CD4-positive, alpha-beta T cell treated with Interleukin-6 at 100 ng/mL for 8 hours (primary cell): ENCODE results near the gene ODAD4.

Source experiments
- DNase-seq: peaks from one replicate; pipeline ENCODE4 v3.0.0-alpha.2; 2020; ENCODE audit warnings: mixed read lengths, low spot score

Gene ODAD4

DNA sequence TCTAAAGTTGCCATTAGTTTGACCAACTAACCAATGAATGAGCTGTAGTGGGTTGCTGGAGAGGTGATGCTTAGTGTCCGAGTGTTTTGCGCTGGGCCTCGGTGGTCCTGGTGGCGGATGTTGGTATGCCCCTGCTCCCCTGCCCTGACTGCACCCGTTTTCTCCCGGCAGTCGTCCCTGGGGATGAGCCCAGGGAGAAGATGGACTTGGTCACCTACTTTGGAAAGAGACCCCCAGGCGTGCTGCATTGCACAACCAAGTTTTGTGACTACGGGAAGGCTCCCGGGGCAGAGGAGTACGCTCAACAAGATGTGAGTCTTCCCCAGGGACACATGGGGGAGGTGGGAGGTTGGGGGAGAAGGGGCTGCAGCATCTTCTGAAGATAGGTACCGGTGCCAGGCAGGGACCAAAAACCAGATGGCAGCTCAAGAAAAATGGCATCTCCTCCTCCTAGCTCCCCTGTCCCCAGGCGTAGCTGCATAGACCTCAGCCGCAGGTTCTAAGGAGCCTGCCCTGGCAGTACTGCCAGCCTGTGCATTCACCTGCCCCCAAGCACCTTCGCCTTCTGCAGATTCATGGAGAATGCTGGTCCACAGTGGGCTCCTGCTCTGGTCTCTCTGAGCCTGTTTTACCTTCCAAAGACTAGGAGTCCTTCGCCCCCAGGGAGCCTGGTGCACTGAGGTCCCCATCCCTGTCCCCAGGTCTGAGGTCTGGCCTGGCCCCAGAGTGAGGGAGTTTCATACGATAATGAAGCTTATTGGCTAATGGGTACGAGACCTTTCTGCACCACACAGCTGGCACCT is 41.5 kb downstream of the ODAD4 start:
- DNase-seq = no peak

DNA sequence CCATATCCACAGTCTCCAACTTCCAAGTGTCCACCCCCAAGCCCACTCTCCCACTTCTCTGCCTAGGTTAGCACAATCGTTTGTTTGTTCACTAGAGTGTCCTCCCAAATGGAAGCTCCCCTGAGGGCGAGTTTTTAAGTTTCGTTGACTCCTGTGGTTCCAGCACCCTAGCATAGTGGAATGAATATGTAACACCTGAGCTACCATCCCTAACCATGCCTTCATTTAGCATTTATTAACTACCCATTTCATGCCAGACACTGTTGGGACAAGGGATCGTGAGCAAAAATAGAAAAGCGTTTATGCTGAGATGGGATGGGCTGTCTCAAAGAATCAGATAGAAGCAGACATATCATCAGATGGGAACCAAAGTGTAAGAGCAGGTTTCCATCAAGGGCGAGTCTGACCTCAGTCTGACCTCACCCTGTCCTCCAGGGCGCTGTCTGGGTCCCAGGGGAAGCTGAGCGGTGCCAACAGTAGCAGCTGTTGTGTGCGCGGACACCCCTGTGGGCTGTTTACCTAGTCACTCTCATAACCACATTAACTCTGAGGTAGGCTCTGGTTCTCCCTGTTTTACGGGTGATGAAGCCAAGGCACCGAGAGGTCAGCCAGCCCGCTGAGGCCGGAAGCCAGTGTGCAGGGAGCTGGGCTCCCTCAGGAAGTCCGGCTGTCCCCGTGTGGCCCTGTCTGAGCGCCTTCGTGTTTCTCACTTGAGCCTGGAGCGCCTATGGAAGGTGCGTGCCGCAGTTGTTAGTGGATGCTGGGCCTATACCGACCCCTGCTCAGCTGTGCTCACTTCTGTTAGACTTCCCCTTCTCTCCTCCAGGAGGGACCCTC is 42.4 kb downstream of the ODAD4 start:
- DNase-seq = no peak

DNA sequence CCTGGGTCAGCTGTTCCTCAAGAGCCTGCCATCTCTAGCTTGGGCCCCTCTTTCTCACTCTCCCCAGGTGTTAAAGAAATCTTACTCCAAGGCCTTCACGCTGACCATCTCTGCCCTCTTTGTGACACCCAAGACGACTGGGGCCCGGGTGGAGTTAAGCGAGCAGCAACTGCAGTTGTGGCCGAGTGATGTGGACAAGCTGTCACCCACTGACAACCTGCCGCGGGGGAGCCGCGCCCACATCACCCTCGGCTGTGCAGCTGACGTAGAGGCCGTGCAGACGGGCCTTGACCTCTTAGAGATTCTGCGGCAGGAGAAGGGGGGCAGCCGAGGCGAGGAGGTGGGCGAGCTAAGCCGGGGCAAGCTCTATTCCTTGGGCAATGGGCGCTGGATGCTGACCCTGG is 43.0 kb downstream of the ODAD4 start:
- no peak for DNase-seq

DNA sequence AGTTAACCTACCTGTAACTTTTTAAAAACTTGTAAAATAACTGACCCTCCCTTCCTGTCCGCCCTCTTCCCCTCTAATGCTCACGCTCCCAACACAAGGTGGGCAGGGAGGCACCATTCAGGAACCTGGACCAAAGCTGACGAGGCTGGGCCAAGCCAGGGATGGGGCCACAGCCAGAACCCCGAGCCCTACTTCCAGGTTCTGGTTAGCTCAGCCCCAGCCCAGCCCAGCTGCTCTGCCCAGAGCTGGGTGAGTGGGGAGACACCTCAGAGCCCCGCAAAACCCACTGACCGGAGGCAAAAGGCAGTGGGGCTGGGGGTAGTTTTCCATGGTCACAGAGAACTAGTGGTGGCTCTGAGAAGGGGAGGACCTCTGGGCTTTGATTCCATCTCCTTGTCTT is 43.6 kb downstream of the ODAD4 start:
- DNase-seq = no peak

DNA sequence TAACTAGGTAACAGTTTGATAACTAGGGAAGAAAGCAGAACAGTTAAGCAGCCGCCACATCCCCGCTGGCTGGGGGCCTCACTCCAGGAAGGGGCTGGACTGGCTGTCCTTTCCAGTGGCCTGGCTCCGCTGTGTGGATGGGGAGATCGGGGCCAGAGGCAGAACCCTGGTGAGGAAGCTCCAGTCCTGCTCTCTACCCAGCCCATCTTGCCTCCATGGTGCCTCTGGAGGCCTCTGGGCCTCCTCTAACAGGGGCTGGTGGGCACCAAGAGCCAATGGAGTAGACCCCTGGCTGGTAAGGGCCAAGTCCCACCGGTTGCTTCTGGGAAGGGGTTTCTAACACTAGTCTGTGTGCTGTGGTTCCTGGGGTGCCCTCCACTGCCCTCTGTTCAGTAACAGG is 44.2 kb downstream of the ODAD4 start:
- DNase-seq = no peak

DNA sequence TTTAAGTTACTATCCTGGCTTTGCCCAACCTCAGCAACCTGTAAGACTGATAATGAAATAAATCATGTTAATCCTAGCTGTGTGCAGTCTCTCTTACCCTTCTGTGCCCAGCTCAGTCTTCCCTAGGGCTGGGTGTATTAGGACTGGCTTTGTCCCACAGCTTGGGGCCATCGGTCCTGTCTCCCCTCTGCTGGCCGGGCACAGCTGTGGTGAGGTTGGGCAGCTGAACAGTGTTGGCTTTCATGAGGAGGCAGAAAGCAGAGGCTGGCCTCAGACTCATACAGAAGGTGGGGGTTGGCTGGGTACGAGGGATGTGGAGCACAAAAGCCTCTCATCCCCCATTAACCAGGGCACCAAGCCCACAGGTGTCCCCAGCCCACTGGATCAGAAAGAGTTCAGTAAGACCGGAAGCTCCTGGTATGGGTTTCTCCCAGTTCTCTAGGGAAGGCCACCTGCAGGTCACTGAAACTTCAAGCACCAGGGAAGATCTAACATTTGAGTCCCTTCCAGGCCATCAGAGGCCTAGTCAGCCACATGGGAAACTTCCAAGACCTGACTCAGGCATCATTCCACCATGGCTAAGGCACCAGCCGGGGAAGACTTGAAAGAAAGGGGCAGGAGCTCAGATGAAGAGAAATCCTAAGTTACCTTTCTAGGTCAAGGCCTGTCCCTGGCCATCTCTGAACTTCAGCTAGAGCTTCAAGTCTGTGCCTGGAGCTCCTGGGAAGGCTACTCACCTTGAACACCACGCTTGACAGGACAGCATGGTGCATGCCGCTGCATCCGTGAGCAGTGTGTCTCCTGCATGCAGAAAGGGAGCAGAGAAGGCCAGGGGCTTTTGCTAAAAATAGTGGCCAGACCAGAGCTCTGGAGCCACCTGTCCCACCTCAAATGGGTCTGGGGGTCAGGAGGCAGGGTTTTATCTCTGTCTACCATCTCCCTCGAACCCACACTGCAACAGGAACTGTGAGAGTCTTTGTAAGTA is 45.0 kb downstream of the ODAD4 start:
- no peak for DNase-seq

DNA sequence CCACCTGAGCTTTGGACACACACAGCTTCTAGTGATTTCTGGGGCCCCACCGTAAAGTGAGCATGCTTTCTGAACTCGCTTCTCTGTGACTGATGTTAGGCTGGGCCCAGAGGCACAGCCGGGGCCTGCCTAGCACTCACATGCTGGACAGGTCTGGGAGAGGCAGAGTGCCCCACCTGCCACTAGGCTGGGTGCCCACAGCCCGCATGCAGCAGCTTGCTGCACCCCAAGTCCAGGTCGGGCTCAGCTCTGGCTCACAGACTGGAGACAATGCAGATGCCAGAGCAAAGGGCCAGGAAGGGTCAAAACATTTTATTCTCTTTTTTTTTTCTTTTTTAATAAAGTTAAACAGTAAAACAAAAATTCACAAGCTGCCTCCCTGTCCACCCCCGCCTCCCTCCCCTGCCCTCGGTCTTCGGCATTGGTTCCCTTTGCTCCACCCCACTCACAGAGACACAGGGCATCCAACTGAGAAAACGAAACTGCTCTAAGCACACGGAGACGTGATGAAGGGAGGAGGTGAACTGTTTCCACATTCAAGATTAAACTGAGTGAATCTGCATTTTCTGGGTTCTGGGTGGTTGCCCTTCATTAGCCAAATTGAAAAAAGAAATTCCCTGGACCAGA is 45.8 kb downstream of the ODAD4 start:
- no peak for DNase-seq

DNA sequence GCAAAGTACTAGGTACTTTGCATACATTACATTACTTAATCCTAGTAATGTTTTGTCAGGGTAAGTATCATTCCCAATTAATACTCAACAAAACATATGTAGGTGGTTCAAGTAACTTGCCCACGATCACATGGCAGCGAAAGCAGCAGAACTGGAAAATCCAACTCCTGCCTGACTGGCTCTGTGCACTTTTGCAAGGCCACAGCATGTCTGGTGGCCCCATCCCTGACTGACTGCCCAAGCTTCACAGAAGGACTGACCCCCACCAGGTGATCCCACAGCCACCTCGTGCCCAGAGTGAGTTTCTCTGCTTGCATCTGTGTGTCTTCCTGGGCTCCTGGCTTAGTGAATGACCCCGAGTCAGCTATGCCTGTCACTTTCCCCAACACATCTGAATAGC is 47.6 kb downstream of the ODAD4 start:
- DNase-seq = no peak

DNA sequence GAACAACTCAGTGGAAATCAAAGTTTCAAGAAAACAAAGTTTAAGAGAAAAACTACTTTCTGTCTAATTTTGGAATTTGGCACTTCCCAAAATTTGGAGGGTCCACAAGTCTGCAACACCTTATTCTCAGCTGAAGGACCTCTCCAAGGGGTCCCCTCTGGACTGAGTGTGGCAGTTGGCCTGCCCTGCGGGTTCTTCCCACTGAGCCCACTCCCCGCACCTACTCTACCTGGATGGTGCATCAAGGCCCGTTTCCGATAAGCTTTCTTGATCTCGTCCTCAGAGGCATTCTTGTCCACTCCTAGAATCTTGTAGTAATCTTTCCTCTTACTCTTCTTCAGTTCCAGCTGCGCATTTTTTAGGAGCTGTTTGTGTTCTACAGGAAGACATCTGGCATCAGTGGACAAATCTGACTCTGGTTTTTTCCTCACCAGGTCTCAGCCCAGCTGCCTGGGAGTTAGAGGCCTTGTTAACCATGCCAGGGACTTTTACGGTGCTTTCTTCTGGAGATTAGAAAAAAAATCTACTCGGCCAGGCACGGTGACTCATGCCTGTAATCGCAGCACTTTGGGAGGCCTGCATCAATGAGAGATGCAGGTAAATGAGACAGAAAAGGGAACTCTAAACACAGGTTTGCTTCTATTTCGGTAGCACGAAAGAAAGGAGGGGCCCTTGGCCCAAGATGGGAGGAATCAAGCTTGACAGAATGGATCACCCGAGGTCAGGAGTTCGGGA is 51.8 kb downstream of the ODAD4 start:
- no peak for DNase-seq

DNA sequence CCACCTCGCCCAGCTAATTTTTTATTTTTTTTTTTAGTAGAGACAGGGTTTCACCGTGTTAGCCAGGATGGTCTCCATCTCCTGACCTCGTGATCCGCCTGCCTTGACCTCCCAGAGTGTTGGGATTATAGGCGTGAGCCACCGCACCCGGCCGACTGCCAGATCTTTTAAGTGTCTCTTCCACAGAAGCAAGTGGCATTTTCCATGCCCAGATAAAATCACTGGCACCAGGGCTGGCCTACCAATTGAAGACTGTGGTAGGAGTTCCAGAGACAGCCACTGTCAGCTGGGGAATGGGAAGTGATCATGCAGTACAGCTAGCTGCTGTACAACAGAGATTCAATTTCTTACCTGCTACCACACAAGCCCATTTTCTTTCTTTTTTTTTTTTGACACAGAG is 54.0 kb downstream of the ODAD4 start:
- no peak for DNase-seq

DNA sequence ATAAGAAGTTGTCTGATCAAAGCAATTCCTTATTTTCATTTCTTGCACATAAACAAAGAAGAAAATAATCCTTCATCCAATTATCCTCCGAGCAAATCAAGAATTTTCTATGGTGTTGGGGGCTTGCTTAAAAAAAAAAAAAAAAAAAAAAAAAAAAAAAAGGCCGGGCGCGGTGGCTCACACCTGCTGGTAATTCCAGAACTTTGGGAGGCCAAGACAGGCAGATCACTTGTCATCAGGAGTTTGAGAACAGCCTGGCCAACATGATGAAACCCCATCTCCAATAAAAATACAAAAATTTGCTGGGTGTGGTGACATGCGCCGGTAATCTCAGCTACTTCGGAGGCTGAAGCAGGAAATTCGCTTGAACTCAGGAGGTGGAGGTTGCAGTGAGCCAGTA is 55.5 kb downstream of the ODAD4 start:
- DNase-seq = no peak

DNA sequence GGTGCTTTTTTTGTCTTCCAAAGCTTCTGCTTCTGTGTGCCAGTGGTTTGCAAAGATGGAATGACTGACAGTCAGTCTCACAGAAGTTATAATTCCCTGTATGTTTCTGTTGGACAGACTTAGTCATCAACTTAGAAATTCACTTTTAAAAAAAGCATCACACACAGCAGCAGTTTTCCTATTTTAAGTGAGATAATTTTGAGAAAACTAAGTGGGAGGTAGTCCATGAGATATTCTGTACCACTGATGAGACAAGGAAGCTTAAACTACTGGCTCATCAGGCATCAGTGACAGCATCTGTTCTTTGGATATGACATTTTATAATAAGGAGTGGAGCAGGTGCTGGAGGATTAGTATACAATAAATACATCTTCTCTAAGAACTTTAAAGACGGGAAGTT is 56.2 kb downstream of the ODAD4 start:
- no peak for DNase-seq

DNA sequence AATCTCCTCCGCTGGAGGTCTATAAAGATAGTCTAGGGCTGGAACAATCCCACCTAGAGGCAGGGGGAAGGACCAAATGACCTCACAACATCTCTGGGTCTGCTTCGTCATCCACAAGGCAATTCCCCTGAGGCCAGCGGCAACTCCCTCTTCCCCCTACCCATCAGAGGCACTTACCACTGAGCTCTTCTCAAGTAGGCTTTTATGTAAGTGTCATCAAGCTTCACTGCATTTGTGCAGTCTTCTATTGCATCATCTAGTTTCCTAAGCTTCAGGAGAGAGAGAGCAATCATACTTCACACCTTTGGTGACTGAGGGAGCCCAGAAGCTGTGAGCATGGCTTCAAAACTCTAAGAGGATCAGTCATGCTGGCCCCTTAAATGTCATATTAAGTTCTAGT is 57.2 kb downstream of the ODAD4 start:
- no peak for DNase-seq

DNA sequence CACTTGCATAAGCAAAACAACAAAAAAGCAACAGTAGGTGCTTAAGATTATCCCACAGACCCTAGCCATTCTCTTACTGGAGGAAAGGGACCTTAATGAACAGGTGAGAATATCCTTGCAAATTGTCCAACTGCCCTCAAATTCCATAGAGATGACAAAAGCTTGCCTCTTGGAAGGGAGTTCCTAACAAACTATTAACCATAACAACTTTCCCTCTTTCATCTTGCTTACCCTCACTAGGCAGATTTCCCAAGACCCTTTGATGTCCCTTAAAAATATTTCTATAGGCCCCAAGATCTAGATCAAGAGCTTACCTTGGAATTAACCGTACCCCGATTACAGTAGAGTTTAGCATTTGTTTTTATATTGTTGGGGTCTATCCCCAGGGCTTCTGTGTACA is 58.0 kb downstream of the ODAD4 start:
- no peak for DNase-seq

DNA sequence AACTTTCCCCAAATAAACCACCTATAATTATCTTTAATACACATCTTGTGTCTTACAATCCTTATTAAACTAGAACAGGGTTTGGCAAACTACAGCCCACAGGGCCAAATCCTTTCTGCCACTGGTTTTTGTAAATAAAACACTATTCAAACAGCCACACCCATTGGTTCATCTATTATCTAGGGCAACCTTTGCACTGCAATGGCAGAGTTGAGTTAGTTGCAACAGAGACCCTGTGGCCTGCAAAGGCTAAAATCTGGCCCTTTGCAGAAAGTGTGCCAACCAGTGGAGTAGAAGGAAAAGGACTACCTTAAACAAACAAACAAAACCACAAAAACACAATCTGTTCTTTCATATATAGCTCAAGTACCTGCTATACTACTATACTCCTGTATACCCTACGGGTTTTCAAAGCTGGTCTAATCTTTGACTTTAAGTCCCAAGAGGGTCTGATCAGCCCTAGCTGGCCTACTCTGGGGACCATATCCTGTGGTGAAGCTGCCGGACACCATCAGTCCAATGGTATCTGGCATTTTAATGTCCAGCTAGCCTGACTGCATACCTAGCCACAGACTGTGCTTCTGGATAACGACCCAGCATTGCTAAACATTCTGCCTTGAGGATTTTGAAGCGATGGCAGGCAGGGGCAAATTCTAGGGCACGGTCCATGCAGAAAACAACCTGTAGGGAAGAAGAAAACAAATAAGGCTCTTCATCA is 59.4 kb downstream of the ODAD4 start:
- no peak for DNase-seq

DNA sequence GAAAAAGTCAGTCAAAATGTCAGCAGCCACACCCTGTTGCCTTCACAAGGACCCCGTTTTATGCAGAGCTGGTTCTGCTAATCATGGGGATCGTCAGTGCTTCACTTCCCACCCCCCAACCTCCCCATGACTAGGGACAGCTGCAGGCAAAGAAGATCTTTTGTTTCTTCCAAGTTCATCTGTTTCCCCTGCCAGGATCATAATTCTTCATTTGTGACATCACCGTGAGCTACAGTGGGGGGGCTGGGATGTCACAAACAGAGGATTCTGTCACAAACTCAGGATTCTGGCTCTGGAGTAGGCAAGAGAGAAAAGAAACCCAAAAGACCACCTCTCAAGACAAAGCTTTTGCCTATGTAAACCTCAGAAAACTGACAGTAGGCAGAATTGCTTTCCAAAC is 62.2 kb downstream of the ODAD4 start:
- DNase-seq = no peak

DNA sequence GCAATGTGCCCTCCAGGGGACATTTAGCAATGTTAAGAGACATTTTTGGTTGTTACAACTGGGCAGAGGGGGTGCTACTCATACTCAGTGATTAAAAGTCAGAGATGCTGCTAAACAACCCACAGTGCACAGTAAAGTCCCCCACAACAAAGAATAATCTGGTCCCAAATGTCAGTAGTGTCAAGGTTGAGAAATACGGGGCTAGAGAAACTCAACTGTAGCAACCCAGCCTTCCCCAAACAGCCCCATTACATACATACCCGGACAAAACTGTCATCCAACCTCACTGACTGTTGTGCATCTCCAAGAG is 66.4 kb downstream of the ODAD4 start:
- DNase-seq = no peak

DNA sequence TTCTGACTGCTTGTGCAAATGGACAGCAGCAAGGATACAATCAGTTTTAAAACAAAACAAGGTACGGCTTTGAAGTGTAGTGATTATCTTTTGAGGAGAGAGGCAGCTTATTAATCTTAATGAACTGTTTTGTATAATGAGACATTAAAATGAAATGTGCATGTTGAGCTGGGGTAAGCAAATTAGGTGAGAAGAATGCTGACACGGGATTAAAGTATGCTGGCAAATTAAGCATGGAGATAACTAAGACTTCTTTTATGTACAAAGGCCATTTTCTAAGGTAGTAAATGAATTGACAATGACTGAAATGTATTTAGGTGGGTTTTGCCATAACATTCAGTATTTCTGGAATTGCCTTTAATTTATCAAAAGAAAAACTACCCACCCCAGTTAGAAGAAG is 68.1 kb downstream of the ODAD4 start:
- no peak for DNase-seq

DNA sequence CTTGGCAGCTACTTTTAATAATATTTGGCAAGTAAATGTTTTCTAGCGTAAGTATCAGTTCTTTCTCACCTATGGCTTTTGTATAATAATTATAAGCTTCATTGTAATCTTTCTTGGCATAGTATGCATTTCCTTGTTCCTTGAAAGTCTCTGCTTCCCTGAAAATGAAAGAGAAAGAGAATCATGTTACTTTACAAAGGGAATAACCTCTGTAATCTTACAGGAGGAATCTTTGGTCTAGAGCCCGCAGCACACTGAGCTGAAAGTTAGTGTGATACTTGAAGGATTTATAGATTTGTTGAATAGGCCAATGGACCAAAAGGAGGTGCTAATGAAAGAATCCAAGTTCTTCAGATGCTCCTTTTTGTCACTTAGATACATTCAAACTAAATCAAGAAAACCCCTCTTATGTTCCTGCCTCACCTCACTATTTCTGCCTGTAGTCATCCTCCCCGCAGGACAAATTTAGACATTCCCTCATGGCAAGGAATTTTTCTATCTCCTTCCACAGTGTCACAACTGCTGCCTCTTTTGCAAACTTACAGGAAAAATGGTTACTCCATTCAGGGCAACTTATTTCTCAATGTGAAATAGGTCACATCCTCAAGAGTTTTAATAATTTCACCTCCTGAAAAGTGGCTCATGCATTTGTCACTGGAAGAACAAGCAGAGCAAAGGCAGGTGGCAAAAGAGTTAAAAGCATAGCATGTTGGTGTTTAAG is 70.2 kb downstream of the ODAD4 start:
- no peak for DNase-seq

DNA sequence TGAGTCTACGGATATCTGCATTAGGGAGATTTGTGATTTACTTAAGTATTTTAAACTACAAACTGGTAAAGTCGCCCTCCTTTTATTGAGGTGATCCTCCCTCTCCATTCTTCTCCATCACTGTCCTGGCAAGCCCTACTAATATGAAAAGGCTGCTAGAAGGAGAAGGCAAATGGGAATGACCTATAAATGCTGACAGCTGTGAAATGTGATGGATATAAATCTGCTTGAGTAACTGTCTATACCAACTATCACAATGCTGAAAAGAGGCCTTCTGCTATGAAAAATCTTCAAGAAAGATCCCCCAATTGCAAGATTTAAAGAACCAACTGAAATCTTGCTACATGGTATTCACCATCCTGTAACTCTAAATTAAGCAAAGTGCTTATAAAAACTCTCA is 71.3 kb downstream of the ODAD4 start:
- DNase-seq = no peak
